GM18519 (cell line): Measurements from ENCODE around the gene EFNB2.

Experiments used
- ATAC-seq: cut with Tn5 transposase; IDR thresholded peaks from one replicate; pipeline ENCODE4 v1.9.1; 2021; ENCODE audit warnings: mild to moderate bottlenecking, moderate library complexity; ENCODE audit not compliant: unreplicated experiment, low FRiP score

The EFNB2 gene

DNA sequence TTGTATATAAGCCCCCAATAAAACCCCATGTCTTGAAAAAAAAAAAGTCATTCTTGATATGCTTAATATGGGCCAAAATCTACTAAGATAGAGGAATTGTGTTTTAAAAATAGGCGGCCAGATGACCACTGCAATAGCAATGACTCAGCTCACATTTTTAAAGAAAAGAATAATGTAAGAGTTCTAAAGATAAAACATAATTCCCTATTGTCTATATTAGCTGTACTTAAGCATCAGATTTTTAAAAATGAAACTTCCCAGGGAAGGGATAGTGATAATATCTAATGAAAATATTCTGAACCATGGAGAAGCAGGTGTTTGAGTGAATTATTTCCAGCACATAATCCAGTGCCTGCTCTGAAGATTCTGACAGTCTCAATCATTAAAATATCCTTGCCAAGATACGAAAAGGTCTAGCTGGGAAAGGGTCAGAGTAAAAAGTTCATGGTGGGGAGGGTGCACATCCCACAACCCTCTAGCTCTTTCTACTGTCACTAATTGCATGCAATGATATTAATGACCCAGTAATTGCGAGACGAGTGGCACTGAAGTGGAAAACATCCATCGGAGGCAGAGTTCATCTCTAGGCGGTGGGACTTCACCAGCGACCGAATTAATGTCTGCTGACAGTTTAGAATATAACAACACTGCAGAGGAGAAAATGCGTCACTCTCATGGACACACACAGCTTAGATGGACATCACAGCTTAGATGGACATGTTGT lies 31.6 kb downstream of the EFNB2 start:
- no peak for ATAC-seq

DNA sequence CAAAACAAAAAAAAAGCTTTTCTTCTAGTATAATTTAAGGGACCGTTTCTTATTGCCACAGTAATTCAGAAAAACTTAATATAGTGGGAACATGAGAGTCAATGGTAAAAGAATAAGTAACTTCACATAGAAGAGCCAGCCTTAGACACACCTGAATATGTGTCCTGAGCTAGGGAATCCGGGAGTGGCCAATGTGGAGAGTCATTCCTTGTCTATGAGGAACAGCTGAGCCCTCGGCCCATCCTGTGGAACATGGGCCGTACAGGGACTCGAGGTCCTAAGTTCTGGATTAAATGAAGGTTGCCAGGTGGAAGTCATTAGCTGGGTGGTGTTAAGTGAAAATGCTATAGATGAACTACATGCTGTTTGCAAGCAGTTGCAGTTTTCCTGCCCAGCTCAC lies 32.2 kb downstream of the EFNB2 start:
- no peak for ATAC-seq

DNA sequence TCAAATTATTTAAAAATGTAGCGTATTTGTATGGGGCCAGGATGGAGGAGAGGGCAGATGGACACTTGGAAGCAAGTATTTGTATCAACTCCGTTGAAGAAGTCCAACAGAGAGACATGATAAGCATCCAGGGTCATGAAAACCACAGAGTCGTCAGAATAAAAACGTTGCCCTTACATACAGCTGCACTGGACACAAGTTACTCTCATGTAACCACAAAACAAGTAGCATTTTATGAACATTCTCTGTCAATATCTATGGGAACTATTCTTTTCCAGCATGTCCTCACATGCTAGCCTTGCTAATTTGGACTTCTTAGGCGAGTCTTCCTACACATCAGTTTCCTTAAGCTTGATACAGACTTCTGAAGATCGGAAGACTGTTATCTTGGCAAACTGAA lies 35.0 kb downstream of the EFNB2 start:
- no peak for ATAC-seq

DNA sequence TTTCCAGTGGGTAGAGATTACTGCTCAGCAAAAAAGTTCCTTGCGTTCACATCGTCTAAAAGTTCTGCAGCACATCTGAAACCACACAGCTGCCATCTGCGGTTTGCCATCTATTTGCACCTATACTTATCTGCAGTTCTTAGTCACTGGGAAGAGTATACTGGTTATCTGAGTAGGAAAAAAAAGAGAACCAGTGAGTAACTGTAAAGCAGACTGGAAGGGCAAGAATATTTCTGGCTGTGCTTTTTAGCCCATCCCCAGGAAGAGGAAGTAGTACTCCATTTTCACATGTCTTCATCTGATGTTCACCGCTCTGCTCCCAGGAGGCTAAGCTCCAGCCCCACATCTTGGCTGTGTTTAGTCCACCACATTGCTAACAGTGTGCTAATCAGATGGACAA lies 35.6 kb downstream of the EFNB2 start:
- ATAC-seq = peak; percentile 44

DNA sequence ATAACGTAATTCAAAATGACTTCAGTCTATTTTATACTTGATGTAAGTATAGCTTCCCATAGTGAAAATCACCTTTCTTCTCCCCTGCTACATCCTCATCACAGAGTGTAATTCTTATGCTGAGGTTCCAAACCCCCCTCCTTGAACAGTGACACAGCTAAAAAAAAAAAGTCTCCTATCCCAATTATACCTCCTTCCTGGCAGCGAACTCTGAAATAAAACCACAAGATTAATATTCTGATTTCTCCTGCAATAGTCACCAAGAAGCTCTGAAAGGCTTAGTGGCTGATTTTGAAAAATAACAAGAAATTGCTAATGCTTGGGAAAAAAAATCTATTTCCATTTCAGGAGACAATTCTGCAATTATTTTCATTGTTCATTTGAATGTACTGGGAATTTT lies 36.3 kb downstream of the EFNB2 start:
- no peak for ATAC-seq

DNA sequence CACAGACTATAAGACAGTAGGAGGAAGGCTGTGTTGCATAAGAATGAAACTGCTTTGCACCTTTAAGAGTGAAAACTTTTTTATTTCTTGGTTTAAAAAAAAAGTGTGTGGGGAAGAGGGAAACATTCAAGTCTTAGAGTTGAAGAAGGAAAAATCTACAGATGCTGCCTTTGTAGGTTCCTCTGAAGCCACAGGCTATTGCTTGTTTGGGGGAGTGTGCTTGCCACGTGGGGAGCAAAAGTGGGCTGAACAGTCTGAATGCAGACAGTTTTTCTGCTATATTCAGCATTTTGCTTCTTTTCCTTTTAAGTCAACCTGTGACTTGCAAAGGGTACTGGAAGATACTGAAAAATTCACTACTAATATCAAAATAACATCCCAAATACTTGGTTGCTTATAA lies 36.9 kb downstream of the EFNB2 start:
- no peak for ATAC-seq

DNA sequence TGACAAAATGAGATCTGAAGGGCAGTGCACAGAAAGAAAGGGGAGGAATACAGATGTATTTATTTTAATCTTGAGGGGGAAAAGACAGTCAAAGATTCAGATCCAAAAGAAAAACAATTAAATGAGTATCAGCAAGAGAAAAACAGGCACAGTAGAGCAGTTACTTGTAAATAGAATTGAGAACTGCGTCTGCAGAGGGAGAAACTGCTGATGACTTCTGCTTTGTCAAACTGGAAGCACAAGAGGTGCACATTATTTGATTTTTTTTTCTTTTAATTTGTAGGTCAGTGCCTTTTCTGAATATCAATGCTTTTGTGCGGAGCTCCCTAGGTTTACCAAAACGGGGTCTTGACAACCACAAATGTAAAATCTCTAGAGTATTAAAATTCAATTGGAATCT lies 37.3 kb downstream of the EFNB2 start:
- no peak for ATAC-seq

DNA sequence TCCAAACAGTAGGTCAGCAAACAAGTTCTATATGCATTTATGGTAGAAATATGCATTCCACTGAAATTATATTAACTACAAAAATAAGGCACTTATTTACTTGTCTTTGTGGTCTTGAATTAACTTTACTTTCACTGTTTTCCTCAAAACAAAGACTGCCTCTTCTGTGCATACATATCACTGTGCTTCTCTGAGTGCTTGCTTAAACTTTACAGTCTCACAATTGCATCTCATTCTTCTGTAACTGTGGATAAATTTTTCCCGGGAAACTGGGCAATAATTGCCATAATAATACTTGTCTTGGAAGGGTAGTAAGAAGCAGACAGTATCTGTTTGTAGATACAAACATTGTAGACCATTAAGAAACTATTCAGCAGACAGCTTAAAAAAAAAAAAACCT lies 38.4 kb downstream of the EFNB2 start:
- ATAC-seq = no peak

DNA sequence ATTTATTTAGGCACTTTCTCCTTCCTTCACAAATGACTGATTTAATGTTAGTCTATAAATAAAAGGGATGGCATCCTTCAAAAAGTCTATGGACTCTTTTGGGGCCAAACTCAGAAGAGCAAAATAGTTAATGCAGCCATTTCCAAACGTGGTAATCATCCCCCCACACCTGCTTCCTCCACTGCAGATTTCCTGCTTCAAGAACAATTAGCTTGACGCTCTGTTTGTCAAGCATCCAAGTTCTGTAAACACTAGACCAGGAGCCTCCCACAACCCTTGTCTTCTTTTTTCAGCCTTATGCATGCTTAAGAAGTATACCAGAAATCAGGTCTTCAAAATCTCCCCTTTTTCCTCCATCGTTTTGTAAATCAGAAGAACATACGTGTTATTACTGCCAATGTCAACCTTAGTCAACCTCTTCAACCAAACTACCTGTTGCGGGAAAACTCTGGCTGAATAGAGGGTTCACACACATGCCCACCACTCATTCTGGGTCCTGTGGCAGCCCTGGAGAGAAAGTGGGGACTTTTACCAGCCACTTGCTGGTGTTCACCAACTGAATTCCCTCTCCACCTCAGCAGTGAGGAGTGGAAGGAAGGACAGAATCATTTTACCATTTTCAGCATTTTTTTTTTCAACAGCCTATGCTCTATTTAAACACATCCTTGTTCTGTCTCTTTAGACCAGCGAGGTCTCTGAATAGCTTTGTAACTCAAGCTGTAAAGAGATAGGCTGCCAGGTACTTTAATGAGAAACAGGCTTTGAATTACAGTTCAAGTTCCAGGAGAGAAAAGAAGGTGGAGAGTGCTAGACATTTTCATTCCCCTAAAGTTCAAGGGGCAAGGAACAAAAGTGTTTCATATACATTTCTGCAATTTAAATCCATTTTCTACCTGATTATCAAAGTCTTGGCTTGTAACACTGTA lies 39.1 kb downstream of the EFNB2 start:
- ATAC-seq = no peak

DNA sequence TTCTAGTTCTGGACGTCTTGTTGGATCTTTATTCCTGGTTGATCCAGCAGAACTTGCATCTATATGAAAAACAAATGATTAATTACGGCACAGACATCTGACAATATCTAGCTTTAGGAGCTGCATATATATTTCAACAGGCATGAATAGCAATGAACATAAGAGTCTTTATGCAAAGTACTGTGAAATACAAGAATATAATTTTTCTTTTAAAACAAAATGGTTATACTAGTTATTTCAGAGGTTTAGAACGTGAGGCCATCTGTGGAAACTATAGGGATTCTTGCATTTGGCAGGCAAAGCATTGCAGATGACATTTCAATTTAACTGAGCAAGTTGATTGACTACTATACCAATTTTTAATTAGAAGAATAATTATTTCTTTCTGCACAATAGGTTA lies 40.5 kb downstream of the EFNB2 start:
- ATAC-seq = no peak

DNA sequence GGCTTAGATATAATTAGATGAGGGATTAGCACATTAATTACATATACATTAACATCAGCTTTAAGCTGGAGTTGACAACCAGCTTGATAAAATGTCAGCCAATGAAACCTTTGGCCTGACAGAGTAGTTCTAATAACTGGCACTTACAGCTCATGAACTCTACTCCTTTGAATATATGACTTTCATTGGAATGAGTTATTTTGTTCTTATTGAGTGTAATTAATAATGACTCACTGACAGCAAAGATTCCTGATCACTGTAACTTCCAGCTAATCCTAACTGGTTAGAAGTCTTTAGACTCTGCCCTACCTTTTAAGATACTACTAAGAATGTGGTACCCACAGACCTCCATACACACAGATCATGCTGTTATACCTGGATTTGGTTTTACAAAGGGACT lies 41.0 kb downstream of the EFNB2 start:
- no peak for ATAC-seq

DNA sequence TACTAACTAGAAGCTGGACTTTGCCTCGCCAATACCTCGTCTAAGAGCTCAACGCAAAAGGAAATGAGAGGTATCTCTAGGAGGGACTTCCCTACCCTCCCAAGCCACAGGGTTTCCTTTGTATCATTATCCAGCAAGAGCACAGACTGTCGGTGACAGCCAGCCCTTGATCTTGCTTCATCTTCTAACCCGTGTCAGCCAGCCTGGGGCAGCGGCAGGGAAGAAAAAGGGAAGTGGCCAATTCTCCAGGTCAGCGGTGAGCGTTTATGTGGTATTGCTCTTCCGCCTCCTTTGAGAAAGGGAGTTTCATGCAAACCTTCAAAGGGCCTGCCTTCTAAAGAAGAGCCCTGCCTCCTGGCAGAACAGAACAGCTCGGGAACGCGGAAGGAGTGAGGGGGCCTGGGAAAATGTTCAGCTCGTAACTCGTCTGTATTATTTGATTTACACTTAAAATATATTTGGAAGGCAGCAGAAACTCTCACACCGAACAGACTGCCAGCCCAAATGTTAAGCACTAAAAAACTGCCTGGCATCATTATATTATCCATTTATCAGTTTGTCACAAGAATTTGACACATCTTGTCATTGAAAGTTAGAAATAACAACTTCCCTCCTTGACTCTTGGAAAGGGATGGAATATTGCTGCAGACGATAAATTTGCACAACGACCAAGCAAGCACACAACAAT lies 41.8 kb downstream of the EFNB2 start:
- ATAC-seq = peak; percentile 70

DNA sequence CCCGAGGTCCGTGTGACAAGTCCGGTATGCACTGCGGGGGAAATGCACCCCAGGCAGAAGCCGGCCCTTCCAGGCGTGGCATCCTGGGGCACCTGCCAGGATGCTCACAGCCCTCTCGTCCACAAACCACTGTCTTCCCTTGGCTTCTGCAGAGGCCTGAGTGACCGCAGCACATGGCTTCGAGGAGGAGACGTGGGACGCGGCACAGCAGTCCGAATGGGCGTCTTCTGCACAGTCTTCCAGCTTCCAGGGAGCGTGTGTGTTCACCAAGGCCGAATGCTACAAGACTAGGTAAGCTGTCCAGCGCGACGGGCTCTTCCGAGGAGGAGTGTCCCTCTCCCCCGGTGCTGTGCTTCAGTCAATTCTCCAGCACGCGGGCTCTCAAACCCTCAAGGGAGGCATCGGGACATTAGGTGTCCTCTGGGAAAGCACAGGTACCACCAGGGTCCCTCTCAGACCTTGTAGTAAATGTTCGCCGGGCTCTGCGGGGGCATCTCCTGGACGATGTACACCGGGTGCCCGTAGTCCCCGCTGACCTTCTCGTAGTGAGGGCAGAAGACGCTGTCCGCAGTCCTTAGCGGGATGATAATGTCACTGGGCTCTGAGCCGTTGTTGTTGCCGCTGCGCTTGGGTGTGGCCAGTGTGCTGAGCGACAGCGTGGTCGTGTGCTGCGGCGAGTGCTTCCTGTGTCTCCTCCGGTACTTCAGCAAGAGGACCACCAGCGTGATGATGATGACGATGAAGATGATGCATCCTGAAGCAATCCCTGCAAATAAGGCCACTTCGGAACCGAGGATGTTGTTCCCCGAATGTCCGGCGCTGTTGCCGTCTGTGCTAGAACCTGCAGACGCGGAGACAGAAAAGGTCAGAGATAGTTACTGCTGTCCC lies 42.6 kb downstream of the EFNB2 start:
- no peak for ATAC-seq

DNA sequence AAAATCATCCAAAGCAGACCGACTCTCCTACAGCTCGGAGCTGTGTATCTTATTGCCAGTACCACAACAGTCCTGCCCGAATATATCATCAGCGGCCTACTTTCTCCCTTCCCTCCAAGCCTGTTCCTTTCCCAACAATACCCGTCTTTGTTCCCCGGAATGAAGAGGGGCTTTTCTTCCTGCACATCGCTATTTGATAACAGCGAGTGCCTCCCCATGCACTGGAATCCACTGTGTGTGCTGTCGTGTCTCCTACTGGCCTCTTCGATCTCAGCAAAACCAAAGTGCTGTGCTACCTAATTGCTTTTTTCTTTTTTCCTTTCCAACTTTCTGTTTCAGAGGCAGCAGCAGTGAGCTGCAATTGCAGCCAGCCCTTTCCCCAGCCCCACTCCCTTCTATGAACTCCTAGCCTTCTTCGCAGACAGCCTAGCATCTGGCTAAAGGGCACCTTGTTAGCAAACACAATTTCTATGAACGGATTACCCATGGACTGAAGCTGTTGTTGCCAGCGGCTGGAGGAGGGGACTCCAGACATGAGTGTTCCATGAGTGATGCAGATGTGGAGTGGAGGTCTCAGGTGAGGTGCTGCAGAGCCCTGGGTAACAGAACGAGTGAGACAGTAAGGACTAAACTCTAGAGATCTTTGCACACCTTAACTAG lies 43.4 kb downstream of the EFNB2 start:
- no peak for ATAC-seq

DNA sequence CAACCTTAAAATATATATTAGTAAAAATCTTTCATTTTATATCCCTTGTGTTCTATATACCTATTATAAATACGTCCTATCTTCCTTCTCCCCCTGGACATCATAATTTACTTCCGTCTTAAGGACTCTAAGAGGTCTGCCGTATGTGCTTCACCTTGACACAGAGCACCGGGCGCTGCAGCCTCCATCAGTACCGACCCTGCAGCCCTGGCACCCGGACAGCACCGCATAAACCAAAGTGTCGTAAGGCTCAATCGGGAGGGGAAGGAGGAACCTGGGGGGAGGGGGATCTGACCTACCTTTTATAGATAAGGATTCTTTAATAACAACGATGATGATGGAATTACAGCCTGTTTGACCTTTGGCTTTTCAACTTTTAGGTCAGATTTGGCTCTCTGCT lies 44.0 kb downstream of the EFNB2 start:
- ATAC-seq = no peak

DNA sequence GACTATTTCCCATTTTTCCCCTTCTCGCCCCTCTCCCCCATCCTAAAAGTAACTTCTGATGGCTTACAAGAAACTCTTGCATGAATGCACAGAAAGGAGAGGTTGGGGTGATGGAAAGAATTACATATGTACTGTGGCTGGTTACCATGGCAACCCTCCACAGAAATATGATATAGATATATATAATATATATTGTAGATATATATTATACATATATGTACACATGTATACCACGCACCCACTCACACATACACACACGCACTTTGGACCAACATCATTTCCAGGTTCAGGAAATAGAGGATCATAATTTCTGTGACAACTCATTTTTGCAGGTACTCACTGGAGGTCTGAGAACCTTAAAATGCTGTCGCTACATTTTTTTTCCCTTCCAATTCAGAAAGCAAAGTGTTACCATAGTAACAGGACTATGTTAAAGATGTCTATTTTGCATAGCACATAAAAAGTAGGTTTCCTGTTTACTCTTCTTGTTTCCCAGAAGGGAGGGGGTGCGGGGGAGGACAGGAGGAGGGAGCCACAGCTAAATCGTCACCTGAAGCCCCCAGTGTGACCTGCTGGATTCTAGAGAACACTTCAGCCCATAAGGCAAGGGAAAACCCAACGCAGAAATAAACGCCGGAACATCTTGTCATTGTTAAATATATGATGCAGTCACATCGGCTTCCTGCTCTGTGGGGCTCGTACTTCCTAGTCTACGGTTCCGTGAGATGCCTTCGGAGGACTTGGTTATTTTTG lies 44.7 kb downstream of the EFNB2 start:
- ATAC-seq = peak; percentile 32

DNA sequence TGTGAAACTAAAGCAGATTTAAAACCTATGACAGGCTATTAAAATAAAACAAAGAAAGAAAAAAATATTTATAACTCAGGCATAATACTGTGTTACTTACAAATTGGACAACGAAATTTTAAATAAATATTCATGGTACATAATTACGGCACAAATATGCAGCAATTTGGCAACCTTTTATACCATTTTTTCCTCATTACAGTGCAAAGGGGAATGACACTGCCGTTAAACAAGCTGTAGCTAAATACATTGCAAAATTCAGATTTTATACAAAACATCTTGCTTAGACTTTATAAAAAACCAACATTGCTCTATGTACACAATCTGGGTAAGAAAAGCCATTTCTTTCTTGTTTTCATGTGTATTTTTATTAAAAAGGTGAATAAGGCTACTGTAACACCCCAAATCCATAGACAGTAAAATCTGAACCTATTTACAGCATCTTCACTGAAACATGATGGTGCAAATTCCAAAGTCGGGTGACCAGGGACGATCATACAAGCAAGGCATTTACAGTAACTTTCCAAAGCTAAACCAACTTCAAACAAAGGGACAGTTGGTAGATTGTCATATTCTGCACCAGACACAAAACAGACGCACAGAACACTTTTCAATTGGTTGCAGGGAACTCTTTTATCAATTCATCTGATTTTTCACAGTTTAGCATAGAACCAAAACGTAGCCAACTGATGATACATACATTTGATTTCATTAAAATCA lies 45.5 kb downstream of the EFNB2 start:
- no peak for ATAC-seq

DNA sequence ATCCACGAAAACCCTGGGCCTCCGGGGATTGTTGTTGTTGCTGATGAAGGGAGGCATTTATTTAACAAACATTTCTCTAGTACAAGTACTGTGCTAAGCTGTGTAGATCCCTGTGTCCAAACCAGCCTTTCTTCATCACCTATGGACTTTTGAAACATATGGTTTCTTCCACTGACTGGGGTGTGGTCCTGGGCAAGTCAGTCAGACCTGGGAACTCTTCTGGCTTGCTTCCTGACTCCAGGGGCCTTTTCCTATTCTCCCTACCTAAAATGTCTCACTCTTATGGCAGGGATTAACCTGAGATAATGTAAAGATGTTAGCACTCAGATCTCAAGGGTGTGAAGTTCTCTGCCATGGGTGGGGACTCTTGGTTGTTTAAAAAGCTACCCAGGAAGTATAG lies 46.8 kb downstream of the EFNB2 start:
- no peak for ATAC-seq

DNA sequence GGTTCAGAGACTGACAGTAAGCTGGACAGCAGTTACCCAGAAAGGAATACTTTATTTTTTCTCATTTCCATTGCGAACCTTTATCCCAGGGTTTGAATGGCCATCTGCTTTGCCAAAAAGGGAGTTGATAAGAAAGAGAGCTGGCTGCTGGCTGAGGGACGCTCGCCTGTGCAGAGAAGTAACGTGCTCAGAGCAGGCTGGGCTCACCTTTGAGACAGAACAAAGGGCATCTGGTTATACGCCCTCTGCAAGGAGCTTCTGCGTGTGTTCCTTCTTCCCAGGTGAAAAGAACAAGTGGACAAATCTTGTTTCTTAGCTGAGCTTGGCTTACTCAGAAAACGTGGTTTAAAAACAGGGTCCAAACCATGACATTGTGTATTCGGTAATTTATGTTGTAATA lies 47.4 kb downstream of the EFNB2 start:
- ATAC-seq = no peak
